Measurements from ENCODE around the gene GNG14. TPM values are rescaled to one million over a fixed set of nuclear protein-coding genes. Genes with fewer than 3 reads are reported as not detected.

GNG14 gene
- total and polyA plus RNA-seq, 2 donors (not counting 3 experiments of a cell fraction or from before 2014, with no cell fraction given): not detected

DNA sequence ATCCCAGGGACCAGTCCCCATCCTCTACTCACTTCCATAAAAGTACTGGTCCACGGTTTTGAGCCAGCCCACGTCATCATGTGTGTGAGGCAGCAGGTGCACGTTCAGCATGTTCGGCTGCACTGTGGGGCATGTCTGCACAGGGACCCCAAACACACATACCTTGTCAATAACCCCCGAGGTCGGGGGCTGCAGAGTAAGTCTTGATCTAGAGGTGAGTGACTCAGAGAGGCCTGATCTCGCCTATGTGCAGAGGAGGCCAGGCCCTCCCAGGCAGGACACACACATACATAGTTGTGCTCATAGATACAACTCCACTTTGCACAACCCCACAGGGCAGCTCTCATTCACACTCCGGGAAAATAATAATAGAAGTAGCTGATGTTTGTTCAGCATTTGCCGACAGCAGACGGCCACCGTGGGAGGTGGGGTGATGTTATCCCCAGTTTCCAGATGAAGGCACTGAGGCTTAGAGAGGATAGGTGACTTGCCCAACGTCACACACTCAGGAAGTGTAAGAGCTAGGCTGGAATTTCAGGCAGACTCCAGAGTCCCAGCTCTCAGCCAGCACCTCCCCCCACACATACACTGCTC is 22.0 kb upstream of the GNG14 start:
- peak overlapping the region; percentile 90 for H2AFZ ChIP-seq (ENCODE audit: low read depth, low read length)
- no peaks in the 10 kb centered on the region for H3K9me3 ChIP-seq (replicated peaks; ENCODE audit: control insufficient read depth, insufficient read depth, low read length)
- H3K4me3 ChIP-seq (replicated peaks in 1 of 3; ENCODE audit: insufficient read depth in 1 of 3, low read depth in 1 of 3, low read length in 3 of 3): peak overlapping the region; percentile 60 to 73 (median 67)
- intact Hi-C loops (cut with micrococcal nuclease) (loop anchor here (2.0 to 5.0 kb wide), 3 partner anchors 25 to 743 kb away; partner anchors contain the start of gene ZNF136), dilution Hi-C loops (cut with MboI; ENCODE audit: extremely low pct_ligation_motif_present, low sequenced_read_pairs) (no loop called here)
- H3K27me3 ChIP-seq (ENCODE audit: control insufficient read depth in 2 of 2, insufficient read depth in 2 of 2, low read length in 2 of 2): no peaks in the 10 kb centered on the region
- POLR2A ChIA-PET: interaction anchor here (1.2 kb wide), 1 partner anchor 15 kb away, joined by 4 read pairs; no protein-coding TSS in a partner anchor
- CTCF ChIA-PET: interaction anchor here (0.6 to 2.1 kb wide), 8 partner anchors 11 to 742 kb away, joined by 3 to 7 read pairs (median 4); no protein-coding TSS in a partner anchor
- peaks cover 0 to 3% of the 10 kb centered on the region in 2 experiments for H3K36me3 ChIP-seq (ENCODE audit: control insufficient read depth in 2 of 2, extremely low read depth in 1 of 2, insufficient read depth in 2 of 2, low read length in 2 of 2)
- BruUV-seq (replicated peaks): no TSS peak
- no peaks in the 10 kb centered on the region for H3K9me1 ChIP-seq (replicated peaks; ENCODE audit: control insufficient read depth, extremely low read depth, insufficient read depth, low read length)
- peaks cover 20% of the 10 kb centered on the region for H3K4me1 ChIP-seq (ENCODE audit: control insufficient read depth, extremely low read depth, insufficient read depth, low read length)
- no peak overlapping the region for H3K27ac ChIP-seq (ENCODE audit: insufficient read depth, low read depth, low read length)
- TF ChIP-seq EZH2 (IDR thresholded peaks at IDR 0.05; ENCODE audit: borderline replicate concordance, low read depth, low read length, severe bottlenecking) (no peak), MYC (IDR thresholded peaks at IDR 0.05; ENCODE audit: low read depth, low read length) (no peak), GATA2 (IDR thresholded peaks at IDR 0.05; ENCODE audit: insufficient read depth, insufficient read length, low read depth, low read length) (no peak), FOS (IDR thresholded peaks at IDR 0.05; ENCODE audit: borderline replicate concordance, insufficient read depth, low read length) (no peak), JUN (IDR thresholded peaks at IDR 0.05; ENCODE audit: borderline replicate concordance, insufficient read depth, insufficient read length, low read depth) (no peak), POLR2A (IDR thresholded peaks at IDR 0.05; ENCODE audit: low read depth, low read length) (no peak), POLR2AphosphoS5 (IDR thresholded peaks at IDR 0.05; ENCODE audit: insufficient read depth, low read depth, low read length) (no peak)
- TF ChIP-seq, protein P1, sequence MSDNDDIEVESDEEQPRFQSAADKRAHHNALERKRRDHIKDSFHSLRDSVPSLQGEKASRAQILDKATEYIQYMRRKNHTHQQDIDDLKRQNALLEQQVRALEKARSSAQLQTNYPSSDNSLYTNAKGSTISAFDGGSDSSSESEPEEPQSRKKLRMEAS (IDR thresholded peaks at IDR 0.05; ENCODE audit: insufficient read depth, insufficient read length): no peak
- TF ChIP-seq, protein P2, sequence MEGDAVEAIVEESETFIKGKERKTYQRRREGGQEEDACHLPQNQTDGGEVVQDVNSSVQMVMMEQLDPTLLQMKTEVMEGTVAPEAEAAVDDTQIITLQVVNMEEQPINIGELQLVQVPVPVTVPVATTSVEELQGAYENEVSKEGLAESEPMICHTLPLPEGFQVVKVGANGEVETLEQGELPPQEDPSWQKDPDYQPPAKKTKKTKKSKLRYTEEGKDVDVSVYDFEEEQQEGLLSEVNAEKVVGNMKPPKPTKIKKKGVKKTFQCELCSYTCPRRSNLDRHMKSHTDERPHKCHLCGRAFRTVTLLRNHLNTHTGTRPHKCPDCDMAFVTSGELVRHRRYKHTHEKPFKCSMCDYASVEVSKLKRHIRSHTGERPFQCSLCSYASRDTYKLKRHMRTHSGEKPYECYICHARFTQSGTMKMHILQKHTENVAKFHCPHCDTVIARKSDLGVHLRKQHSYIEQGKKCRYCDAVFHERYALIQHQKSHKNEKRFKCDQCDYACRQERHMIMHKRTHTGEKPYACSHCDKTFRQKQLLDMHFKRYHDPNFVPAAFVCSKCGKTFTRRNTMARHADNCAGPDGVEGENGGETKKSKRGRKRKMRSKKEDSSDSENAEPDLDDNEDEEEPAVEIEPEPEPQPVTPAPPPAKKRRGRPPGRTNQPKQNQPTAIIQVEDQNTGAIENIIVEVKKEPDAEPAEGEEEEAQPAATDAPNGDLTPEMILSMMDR (IDR thresholded peaks at IDR 0.05; ENCODE audit: extremely low read depth in 1 of 2, insufficient read depth in 1 of 2, low read depth in 1 of 2, low read length in 2 of 2): no peak
- peaks cover 16% of the 10 kb centered on the region for H3K79me2 ChIP-seq (ENCODE audit: control insufficient read depth, insufficient read depth, low read length)
- DNase-seq (ENCODE audit: low read depth, low spot score) (no peak), FAIRE-seq (no peak)
- peak overlapping the region; percentile 70 for H3K4me2 ChIP-seq (ENCODE audit: insufficient read depth, low read length)
- peak overlapping the region; percentile 77 for H3K9ac ChIP-seq (replicated peaks; ENCODE audit: extremely low read depth, insufficient read depth, low read length)
- H4K20me1 ChIP-seq (replicated peaks; ENCODE audit: control insufficient read depth, extremely low read depth, insufficient read depth, low read length): no peaks in the 10 kb centered on the region

Data from endothelial cell of umbilical vein (primary cell).